GM21447 (cell line): ENCODE data around the gene TAAR6.
"Not testable (repeated sequence)": the region's sequence is repeated elsewhere in the genome, so short reads cannot be mapped to it uniquely, and the experiment has no call there.

Source experiments
- ATAC-seq: cut with Tn5 transposase; IDR thresholded peaks from one replicate; pipeline ENCODE4 v1.9.1; 2021; ENCODE audit not compliant: unreplicated experiment

Gene TAAR6

GRCh38 chr6:132570221-132570777, at the start of gene TAAR6:
Gene TAAR6, plus strand, starts transcription at chr6:132570322. Its CDS starts 0 bp downstream, at chr6:132570322.
- ATAC-seq = no peak

DNA sequence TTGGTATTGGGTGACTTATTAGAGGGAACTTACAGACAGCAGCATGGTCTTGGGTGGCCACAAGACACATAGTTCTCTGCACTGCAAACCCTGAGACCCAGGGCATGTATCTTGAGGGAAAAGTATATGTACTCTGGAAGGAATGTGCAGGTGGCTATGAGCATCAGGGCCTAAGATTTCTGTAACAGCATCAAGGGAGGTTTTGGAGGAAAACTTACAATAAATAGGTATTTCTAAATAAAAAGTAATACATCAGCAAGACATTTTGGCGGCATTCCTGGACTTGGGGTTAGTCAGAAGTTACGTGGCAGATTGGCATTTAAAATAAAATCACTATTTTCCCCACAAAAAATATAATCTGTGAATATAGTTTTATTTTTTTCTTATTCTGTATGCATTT, 49.2 kb upstream of the TAAR6 start:
- no peak for ATAC-seq

DNA sequence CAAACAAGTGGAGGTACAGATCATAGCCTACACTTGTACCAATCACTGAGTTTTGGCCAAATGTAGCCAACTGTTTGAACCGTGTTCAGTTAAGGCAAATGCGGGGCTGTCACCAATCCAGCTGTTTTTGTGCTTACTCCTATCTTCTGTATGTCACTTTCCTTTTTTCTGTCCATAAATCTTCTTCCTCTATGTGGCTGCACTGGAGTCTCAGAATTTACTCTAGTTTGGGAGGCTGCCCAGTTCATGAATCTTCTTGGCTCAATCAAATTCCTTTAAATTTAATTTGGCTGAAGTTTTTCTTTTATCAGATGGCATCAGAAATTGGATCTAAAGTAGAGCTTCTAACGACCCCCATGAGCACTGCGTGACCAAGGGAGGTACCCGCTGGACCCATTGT, 45.5 kb upstream of the TAAR6 start:
- no peak for ATAC-seq

- ATAC-seq = no peak
These were observed 44.3 kb upstream of the TAAR6 start for GRCh38 chr6:132525866-132526265.

DNA sequence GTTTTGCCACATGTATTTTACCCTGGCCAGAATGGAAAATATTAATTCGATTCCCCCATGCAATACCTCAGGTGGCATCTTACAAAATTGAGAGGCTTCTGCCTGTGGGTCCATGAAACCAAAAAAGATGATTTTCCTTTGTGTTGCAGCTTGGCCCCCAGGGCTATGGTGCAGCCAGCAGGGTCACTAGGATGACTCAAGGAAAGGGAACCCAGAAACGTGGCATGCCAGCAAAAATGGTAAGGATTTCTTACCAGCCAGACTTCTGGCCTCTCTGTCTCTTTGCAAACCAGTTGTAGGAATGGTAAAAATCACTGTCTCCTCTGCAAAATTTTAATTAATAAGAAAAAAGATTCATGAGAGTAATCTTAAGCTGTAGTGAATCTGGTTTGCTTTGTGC, 43.7 kb upstream of the TAAR6 start:
- ATAC-seq = no peak

- ATAC-seq = no peak
These were observed 42.3 kb upstream of the TAAR6 start for GRCh38 chr6:132527791-132528190.

GRCh38 chr6:132530293-132530974, 39.7 kb upstream of the TAAR6 start:
- ATAC-seq = peak; percentile 96

DNA sequence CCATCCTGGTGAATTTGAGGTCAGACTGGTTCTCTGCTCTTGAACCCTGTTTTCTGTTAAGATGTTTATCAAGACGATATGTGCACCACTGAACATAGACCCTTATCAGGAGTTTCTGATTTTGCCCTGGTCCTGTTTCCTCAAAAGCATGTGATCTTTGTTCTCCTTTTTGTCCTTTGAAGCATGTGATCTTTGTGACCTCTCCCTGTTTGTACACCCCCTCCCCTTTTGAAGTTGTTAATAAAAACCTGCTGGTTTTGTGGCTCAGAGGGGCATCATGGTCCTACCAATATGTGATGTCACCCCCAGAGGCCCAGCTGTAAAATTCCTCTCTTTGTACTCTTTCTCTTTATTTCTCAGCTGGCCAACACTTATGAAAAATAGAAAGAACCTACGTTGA, 35.6 kb upstream of the TAAR6 start:
- ATAC-seq = not testable (repeated sequence)

GRCh38 chr6:132537145-132537544, 33.0 kb upstream of the TAAR6 start:
- no peak for ATAC-seq

GRCh38 chr6:132537977-132538376, 32.1 kb upstream of the TAAR6 start, which contains the start of gene TAAR9:
Gene TAAR9, plus strand, starts transcription at chr6:132538277. Its CDS starts 13 bp downstream, at chr6:132538290.
- ATAC-seq = no peak

- ATAC-seq = no peak
These were observed 25.3 kb upstream of the TAAR6 start for GRCh38 chr6:132544826-132545225.

GRCh38 chr6:132548746-132549463, 21.2 kb upstream of the TAAR6 start:
- no peak for ATAC-seq

- no peak for ATAC-seq
These were observed 18.9 kb upstream of the TAAR6 start for GRCh38 chr6:132551214-132551613.

- no peak for ATAC-seq
These were observed 17.8 kb upstream of the TAAR6 start, which contains the start of gene TAAR8 for GRCh38 chr6:132552372-132552771. Gene TAAR8, plus strand, starts transcription at chr6:132552672. Its CDS starts 21 bp downstream, at chr6:132552693.

DNA sequence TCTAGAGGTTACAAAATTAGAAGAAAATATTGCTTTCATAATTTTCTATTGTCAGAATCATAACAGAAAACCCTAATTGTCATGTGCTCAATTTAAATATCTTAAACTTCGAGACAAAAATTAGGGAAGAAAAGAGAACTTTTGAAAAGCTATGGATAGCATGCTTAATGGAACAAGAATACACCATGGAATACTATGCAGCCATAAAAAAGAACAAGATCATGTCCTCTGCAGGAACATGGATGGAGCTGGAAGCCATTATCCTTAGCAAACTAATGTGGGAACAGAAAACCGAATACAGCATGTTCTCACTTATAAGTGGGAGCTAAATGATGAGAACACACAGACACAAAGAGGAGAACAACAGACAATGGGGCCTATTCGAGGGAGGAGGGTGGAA, 10.0 kb upstream of the TAAR6 start:
- not testable (repeated sequence) for ATAC-seq

- ATAC-seq = no peak
These were observed 3.7 kb upstream of the TAAR6 start for GRCh38 chr6:132566404-132566803.

DNA sequence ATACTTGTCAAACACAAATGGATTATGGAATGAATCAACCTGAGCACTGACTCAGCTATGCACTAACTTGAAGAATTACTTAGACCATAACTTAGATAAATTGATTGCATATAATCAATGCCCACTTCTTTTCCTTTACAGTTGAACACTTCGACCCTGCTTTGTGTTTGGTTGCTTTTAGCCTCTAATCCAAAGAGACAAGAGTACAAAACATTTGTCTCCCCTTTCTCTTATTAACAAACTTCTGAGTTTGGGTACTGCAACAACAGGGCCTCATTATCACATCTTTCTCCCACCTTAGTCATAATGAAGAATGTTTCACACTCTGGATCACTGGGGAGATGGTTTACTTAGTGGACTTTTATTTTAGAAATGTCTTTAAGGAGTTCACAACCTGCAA, 2.6 kb upstream of the TAAR6 start:
- no peak for ATAC-seq

GRCh38 chr6:132568611-132569010, 1.5 kb upstream of the TAAR6 start:
- no peak for ATAC-seq

DNA sequence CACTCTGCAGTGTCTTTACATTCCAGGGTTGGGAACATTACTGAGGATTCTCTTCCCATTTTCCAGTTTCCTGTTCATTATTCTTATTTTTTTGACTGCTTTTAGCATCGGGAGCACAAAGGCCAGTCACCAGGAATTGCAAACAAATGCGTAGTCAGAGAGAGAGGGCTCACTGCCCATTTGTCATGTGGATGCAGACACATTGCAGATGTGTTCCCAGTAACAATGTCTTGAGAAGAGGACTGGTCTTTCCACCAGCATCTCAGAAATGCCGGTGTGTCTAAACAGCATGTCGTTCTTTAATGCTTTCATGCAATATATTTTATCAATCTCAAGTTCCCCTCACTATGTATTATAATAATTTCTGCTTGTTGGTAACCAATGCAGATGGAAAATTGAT, 952 bp upstream of the TAAR6 start:
- no peak for ATAC-seq

DNA sequence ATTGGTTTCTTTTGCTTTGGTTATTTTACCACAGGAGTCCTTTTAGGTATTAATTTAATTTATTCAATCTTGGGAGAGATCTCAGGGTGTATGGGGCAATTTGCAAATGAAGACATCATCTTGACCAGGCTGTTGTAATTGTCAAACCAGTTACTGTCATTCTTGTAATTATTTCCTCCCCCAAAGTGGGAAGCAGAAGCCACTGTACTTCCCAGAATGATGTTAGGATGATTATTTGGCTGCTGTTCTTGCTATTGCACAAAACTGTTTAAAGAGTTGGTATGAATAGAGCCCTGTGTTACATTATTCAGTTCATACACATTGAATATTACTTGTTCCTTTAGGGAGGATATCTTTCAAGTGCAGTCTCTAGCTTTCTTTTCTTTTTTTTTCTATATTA, 1.7 kb downstream of the TAAR6 start:
- ATAC-seq = no peak

- ATAC-seq = no peak
These were observed 14.6 kb downstream of the TAAR6 start for GRCh38 chr6:132584698-132585097.

DNA sequence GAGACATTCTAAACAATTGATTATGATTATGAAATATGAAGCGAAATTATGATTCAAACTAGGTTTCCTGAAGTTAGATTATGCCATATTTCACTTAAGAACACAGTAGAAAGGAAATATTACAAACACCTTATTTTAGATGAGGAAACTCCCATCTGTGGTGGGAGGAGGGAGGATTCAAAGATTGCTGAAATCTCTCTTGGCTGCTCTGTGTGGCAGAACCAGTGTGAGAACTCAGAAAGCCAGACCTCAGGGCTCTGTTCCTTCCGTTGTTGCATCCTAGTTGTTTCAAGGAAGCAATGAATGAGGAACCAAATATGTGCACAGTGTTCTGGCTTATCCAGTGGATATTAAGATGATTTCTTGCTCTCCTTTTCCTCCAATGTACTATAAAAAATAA, 17.3 kb downstream of the TAAR6 start:
- ATAC-seq = no peak
